Measurements from ENCODE around the gene MRPL21. TPM values are rescaled to one million over a fixed set of nuclear protein-coding genes. Genes with fewer than 3 reads are reported as not detected.

Gene MRPL21
- total RNA-seq, 2 donors from 2014 or later = 63.8 to 64.9 TPM

DNA sequence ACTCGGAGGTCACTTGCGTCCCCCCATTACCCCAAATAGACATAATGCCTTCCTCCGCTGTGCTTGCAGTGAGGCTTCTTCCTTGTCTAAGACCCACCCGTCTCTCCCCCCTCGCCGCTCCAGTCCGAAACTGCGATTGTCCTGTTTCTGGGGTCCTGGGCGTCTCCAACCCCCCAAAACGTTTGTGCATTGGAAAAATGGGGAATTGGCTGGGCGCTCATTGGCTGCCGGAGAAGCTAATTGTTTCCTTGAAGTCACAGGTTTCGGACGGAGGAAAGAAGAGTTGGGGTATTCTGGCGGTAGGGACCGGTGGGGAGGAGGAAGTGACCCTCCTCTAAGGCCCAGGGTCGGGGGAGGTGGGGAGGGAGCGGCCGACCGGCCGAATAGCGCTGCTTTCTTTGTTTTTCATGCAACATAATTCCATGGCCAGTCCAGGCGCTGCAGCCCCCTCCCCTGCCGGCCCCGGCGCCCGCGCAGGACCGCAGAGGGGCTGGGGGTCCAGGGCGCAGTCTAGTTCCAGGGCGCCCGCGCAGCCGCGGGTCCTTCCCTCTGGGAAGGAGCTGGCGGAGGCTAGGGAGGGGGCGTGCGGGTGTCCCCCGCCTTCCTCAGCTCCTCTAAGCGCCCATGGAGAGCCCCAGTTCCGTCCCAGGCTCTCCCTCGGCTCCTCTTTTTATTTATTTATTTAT is 49.2 kb downstream of the MRPL21 start:
- Histone ChIP-seq H3K9ac (ENCODE audit: extremely low read depth, low read length, poor library complexity, severe bottlenecking) (no peak overlapping the region), H3K36me3 (ENCODE audit: control insufficient read depth, insufficient read depth, low read length) (no peaks in the 10 kb centered on the region), H3K4me1 (ENCODE audit: control insufficient read depth, insufficient read depth, low read length) (no peaks in the 10 kb centered on the region), H3K4me3 (ENCODE audit: low read length) (peak overlapping the region; percentile 60), H3K27me3 (ENCODE audit: control insufficient read depth, insufficient read depth, low read length, poor library complexity, severe bottlenecking) (peaks cover 14% of the 10 kb centered on the region), H3K27ac (ENCODE audit: low read depth, low read length) (no peak overlapping the region), H3K9me3 (ENCODE audit: control insufficient read depth, low read length) (peaks cover 5% of the 10 kb centered on the region)
- Mint-ChIP-seq H3K4me1 (no peaks in the 10 kb centered on the region), H3K27me3 (ENCODE audit: insufficient read depth) (peaks cover 12% of the 10 kb centered on the region), H3K27ac (no peak overlapping the region), H3K4me3 (peak overlapping the region; percentile 67), H3K36me3 (ENCODE audit: low read depth) (peaks cover 2% of the 10 kb centered on the region), H3K9me3 (no peaks in the 10 kb centered on the region)
- no peak for DNase-seq
- 35 to 61% methylated on average over 8 to 39 of the region's 42 CpGs for WGBS, 2 experiments (ENCODE audit: insufficient coverage in 1 of 2, insufficient read length in 1 of 2)
- TF ChIP-seq, protein P1, sequence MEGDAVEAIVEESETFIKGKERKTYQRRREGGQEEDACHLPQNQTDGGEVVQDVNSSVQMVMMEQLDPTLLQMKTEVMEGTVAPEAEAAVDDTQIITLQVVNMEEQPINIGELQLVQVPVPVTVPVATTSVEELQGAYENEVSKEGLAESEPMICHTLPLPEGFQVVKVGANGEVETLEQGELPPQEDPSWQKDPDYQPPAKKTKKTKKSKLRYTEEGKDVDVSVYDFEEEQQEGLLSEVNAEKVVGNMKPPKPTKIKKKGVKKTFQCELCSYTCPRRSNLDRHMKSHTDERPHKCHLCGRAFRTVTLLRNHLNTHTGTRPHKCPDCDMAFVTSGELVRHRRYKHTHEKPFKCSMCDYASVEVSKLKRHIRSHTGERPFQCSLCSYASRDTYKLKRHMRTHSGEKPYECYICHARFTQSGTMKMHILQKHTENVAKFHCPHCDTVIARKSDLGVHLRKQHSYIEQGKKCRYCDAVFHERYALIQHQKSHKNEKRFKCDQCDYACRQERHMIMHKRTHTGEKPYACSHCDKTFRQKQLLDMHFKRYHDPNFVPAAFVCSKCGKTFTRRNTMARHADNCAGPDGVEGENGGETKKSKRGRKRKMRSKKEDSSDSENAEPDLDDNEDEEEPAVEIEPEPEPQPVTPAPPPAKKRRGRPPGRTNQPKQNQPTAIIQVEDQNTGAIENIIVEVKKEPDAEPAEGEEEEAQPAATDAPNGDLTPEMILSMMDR (conservative IDR thresholded peaks at IDR 0.05) = no peak

GRCh38 chr11:68852628-68853027 is 51.0 kb downstream of the MRPL21 start:
- peaks cover 14% of the 10 kb centered on the region for H3K27me3 ChIP-seq (ENCODE audit: control insufficient read depth, insufficient read depth, low read length, poor library complexity, severe bottlenecking)
- no peaks in the 10 kb centered on the region for H3K36me3 ChIP-seq (ENCODE audit: control insufficient read depth, insufficient read depth, low read length)
- TF ChIP-seq, protein P1 (conservative IDR thresholded peaks at IDR 0.05) = no peak
- H3K4me3 ChIP-seq (ENCODE audit: low read length) = no peak overlapping the region
- no peaks in the 10 kb centered on the region for H3K4me1 ChIP-seq (ENCODE audit: control insufficient read depth, insufficient read depth, low read length)
- H3K27ac ChIP-seq (ENCODE audit: low read depth, low read length) = no peak overlapping the region
- DNase-seq = no peak
- Mint-ChIP-seq H3K36me3 (ENCODE audit: low read depth) (peaks cover 2% of the 10 kb centered on the region), H3K4me1 (no peaks in the 10 kb centered on the region), H3K9me3 (no peaks in the 10 kb centered on the region), H3K4me3 (no peak overlapping the region), H3K27me3 (ENCODE audit: insufficient read depth) (peaks cover 15% of the 10 kb centered on the region), H3K27ac (no peak overlapping the region)
- H3K9ac ChIP-seq (ENCODE audit: extremely low read depth, low read length, poor library complexity, severe bottlenecking) = no peak overlapping the region
- WGBS, 2 experiments (ENCODE audit: insufficient coverage in 1 of 2, insufficient read length in 1 of 2) = 83 to 86% methylated on average over 6 to 8 of the region's 8 CpGs
- no peaks in the 10 kb centered on the region for H3K9me3 ChIP-seq (ENCODE audit: control insufficient read depth, low read length)

DNA sequence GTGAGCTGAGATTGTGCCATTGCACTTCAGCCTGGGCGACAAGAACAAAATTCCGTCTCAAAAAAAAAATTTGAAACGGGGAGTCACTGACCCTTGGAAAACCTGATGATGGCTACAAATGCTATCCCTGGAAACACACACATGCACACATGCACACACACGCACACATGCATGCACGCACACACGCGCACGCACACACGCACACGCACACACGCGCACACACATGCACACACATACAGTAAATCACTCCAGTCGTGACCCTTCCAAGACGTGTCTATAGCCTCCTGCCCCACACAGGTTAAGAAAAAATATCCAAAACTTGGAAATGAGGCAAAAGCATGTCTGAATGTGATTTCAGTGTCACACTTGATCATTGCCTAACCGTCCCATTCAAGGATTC is 55.2 kb downstream of the MRPL21 start:
- DNase-seq = no peak
- peaks cover 31% of the 10 kb centered on the region for H3K27me3 Mint-ChIP-seq (ENCODE audit: insufficient read depth)
- Histone ChIP-seq H3K9me3 (ENCODE audit: control insufficient read depth, low read length) (no peaks in the 10 kb centered on the region), H3K27ac (ENCODE audit: low read depth, low read length) (no peak overlapping the region), H3K9ac (ENCODE audit: extremely low read depth, low read length, poor library complexity, severe bottlenecking) (no peak overlapping the region), H3K4me1 (ENCODE audit: control insufficient read depth, insufficient read depth, low read length) (no peaks in the 10 kb centered on the region), H3K27me3 (ENCODE audit: control insufficient read depth, insufficient read depth, low read length, poor library complexity, severe bottlenecking) (peaks cover 30% of the 10 kb centered on the region), H3K36me3 (ENCODE audit: control insufficient read depth, insufficient read depth, low read length) (no peaks in the 10 kb centered on the region), H3K4me3 (ENCODE audit: low read length) (no peak overlapping the region)
- 77 to 86% methylated on average over 4 to 15 of the region's 15 CpGs for WGBS, 2 experiments (ENCODE audit: insufficient coverage in 1 of 2, insufficient read length in 1 of 2)
- peaks cover 4% of the 10 kb centered on the region for H3K4me1 Mint-ChIP-seq
- no peak overlapping the region for H3K4me3 Mint-ChIP-seq
- no peaks in the 10 kb centered on the region for H3K9me3 Mint-ChIP-seq
- H3K36me3 Mint-ChIP-seq (ENCODE audit: low read depth) = peaks cover 2% of the 10 kb centered on the region
- no peak overlapping the region for H3K27ac Mint-ChIP-seq
- TF ChIP-seq, protein P1 (conservative IDR thresholded peaks at IDR 0.05) = no peak
